HEK293 (cell line): Measurements from ENCODE around the gene CD2BP2.

Experiments
- CTCF ChIA-PET: fragments of 350-600 bp; formaldehyde crosslinking; extraction: SDS; loops from one replicate; lab custom pipeline; 2021; ENCODE audit warnings: antibody characterized with exemption; lab: Yijun Ruan, JAX
- POLR2A ChIA-PET: fragments of 300-600 bp; formaldehyde crosslinking; extraction: SDS; loops from one replicate; lab custom pipeline; 2020; ENCODE audit warnings: antibody characterized with exemption, inconsistent platforms; lab: Yijun Ruan, JAX
- H3K27ac ChIP-seq: fragments of 200-500 bp; sonication (Bioruptor generic); 2 replicates; pipeline ENCODE4 v1.5.1; 2014; ENCODE audit warnings: low read depth, low read length, control low read depth, inconsistent platforms; ENCODE audit errors: extremely low read depth
- H3K36me3 ChIP-seq, 2 experiments: fragments of 200-500 bp in 1 of 2; sonication (Bioruptor generic) in 1 of 2; 1 replicate in 1 of 2; 2 replicates in 1 of 2; pipeline ENCODE4 v1.5.1; 2014 to 2017; ENCODE audit warnings: inconsistent platforms in 2 of 2, low read length in 2 of 2; ENCODE audit not compliant: control insufficient read depth in 2 of 2, insufficient read depth in 1 of 2
- H3K4me1 ChIP-seq: fragments of 200-500 bp; sonication (Bioruptor generic); 2 replicates; pipeline ENCODE4 v1.5.1; 2014; ENCODE audit warnings: mild to moderate bottlenecking, low read length, inconsistent platforms; ENCODE audit not compliant: control insufficient read depth, insufficient read depth
- H3K4me3 ChIP-seq: 2 replicates; pipeline ENCODE4 v1.5.1; 2011; ENCODE audit warnings: low read depth, mild to moderate bottlenecking, control low read depth, low read length, moderate library complexity
- H3K9me3 ChIP-seq: fragments of 200-500 bp; sonication (Bioruptor generic); 2 replicates; pipeline ENCODE4 v1.5.1; 2014; ENCODE audit warnings: low read depth, low read length, inconsistent platforms; ENCODE audit not compliant: control insufficient read depth, insufficient read depth
- EGR2 ChIP-seq: fragments of 450-650 bp; formaldehyde crosslinking; IDR thresholded peaks from 2 replicates; pipeline ENCODE4 v1.5.1; 2016; ENCODE audit warnings: low read depth, missing biosample characterization, missing genetic modification characterization
- GLIS1 ChIP-seq: fragments of 450-650 bp; formaldehyde crosslinking; IDR thresholded peaks from 2 replicates; pipeline ENCODE4 v1.5.1; 2016; ENCODE audit warnings: missing biosample characterization, missing genetic modification characterization
- HOXC10 ChIP-seq: sonication (generic); formaldehyde crosslinking; IDR thresholded peaks from 2 replicates; pipeline ENCODE4 v1.8.1; 2023; ENCODE audit warnings: mild to moderate bottlenecking, missing genetic modification reagents
- IKZF3 ChIP-seq: fragments of 450-650 bp; IDR thresholded peaks from 2 replicates; pipeline ENCODE4 v1.5.0; 2018; ENCODE audit warnings: missing biosample characterization, mild to moderate bottlenecking, missing genetic modification characterization, moderate library complexity
- OSR2 ChIP-seq: fragments of 450-650 bp; formaldehyde crosslinking; IDR thresholded peaks from 2 replicates; pipeline ENCODE4 v1.5.1; 2016; ENCODE audit warnings: missing biosample characterization, missing genetic modification characterization
- PRDM10 ChIP-seq: fragments of 450-650 bp; formaldehyde crosslinking; IDR thresholded peaks from 2 replicates; pipeline ENCODE4 v1.5.1; 2016; ENCODE audit warnings: missing biosample characterization, missing genetic modification characterization
- ZBTB17 ChIP-seq: fragments of 450-650 bp; formaldehyde crosslinking; IDR thresholded peaks from 2 replicates; pipeline ENCODE4 v1.5.1; 2016; ENCODE audit warnings: missing biosample characterization, missing genetic modification characterization
- ZIC2 ChIP-seq: fragments of 450-650 bp; formaldehyde crosslinking; IDR thresholded peaks from 2 replicates; pipeline ENCODE4 v1.5.1; 2016; ENCODE audit warnings: missing biosample characterization, missing genetic modification characterization
- ZNF2 ChIP-seq: fragments of 450-650 bp; formaldehyde crosslinking; IDR thresholded peaks from 2 replicates; pipeline ENCODE4 v1.5.1; 2016; ENCODE audit warnings: missing biosample characterization, missing genetic modification characterization
- ZNF221 ChIP-seq: fragments of 450-650 bp; formaldehyde crosslinking; IDR thresholded peaks from 2 replicates; pipeline ENCODE4 v1.5.1; 2017; ENCODE audit warnings: missing biosample characterization, missing genetic modification characterization, borderline replicate concordance
- ZNF24 ChIP-seq: fragments of 450-650 bp; formaldehyde crosslinking; IDR thresholded peaks from 2 replicates; pipeline ENCODE4 v1.5.1; 2016; ENCODE audit warnings: missing biosample characterization, missing genetic modification characterization
- ZNF324 ChIP-seq: fragments of 450-650 bp; formaldehyde crosslinking; IDR thresholded peaks from 2 replicates; pipeline ENCODE4 v1.5.1; 2016; ENCODE audit warnings: missing biosample characterization, missing genetic modification characterization
- ZNF354C ChIP-seq: fragments of 450-650 bp; formaldehyde crosslinking; IDR thresholded peaks from 2 replicates; pipeline ENCODE4 v1.5.1; 2016; ENCODE audit warnings: missing biosample characterization, missing genetic modification characterization, low read depth, borderline replicate concordance
- ZNF423 ChIP-seq: fragments of 450-650 bp; formaldehyde crosslinking; IDR thresholded peaks from 2 replicates; pipeline ENCODE4 v1.5.1; 2016; ENCODE audit warnings: missing biosample characterization, missing genetic modification characterization
- ZNF555 ChIP-seq: fragments of 450-650 bp; formaldehyde crosslinking; conservative IDR thresholded peaks from 2 replicates; pipeline ENCODE4 v1.5.1; 2017; ENCODE audit warnings: missing biosample characterization, mild to moderate bottlenecking, missing genetic modification characterization, inconsistent platforms
- ZNF629 ChIP-seq: fragments of 450-650 bp; formaldehyde crosslinking; IDR thresholded peaks from 2 replicates; pipeline ENCODE4 v1.5.1; 2017; ENCODE audit warnings: missing biosample characterization, missing genetic modification characterization
- ZNF654 ChIP-seq: fragments of 450-650 bp; formaldehyde crosslinking; IDR thresholded peaks from 2 replicates; pipeline ENCODE4 v1.5.1; 2016; ENCODE audit warnings: low read depth, missing biosample characterization, missing genetic modification characterization
- ZNF677 ChIP-seq: fragments of 450-650 bp; IDR thresholded peaks from 2 replicates; pipeline ENCODE4 v1.5.0; 2018; ENCODE audit warnings: missing biosample characterization, mild to moderate bottlenecking, missing genetic modification characterization, moderate library complexity
- ZNF704 ChIP-seq: fragments of 450-650 bp; formaldehyde crosslinking; IDR thresholded peaks from 2 replicates; pipeline ENCODE4 v1.5.1; 2016; ENCODE audit warnings: missing biosample characterization, missing genetic modification characterization
- ZNF76 ChIP-seq: fragments of 450-650 bp; formaldehyde crosslinking; IDR thresholded peaks from 2 replicates; pipeline ENCODE4; 2016; ENCODE audit warnings: low read depth, missing biosample characterization, missing genetic modification characterization, borderline replicate concordance
- ZNF768 ChIP-seq: fragments of 450-650 bp; formaldehyde crosslinking; IDR thresholded peaks from 2 replicates; pipeline ENCODE4 v1.5.1; 2018; ENCODE audit warnings: missing biosample characterization, mild to moderate bottlenecking, missing genetic modification characterization
- TF ChIP-seq, protein P1 (sequence below): fragments of 450-650 bp; IDR thresholded peaks from 2 replicates; pipeline ENCODE4 v1.5.1; 2018; ENCODE audit warnings: missing biosample characterization, missing genetic modification characterization
- TF ChIP-seq, protein P2 (sequence below): fragments of 450-650 bp; formaldehyde crosslinking; IDR thresholded peaks from 2 replicates; pipeline ENCODE4 v1.5.1; 2016; ENCODE audit warnings: missing biosample characterization, missing genetic modification characterization
- TF ChIP-seq, protein P3 (sequence below): fragments of 450-650 bp; formaldehyde crosslinking; IDR thresholded peaks from 2 replicates; pipeline ENCODE4 v1.5.1; 2016; ENCODE audit warnings: missing biosample characterization, missing genetic modification characterization

The CD2BP2 gene

DNA sequence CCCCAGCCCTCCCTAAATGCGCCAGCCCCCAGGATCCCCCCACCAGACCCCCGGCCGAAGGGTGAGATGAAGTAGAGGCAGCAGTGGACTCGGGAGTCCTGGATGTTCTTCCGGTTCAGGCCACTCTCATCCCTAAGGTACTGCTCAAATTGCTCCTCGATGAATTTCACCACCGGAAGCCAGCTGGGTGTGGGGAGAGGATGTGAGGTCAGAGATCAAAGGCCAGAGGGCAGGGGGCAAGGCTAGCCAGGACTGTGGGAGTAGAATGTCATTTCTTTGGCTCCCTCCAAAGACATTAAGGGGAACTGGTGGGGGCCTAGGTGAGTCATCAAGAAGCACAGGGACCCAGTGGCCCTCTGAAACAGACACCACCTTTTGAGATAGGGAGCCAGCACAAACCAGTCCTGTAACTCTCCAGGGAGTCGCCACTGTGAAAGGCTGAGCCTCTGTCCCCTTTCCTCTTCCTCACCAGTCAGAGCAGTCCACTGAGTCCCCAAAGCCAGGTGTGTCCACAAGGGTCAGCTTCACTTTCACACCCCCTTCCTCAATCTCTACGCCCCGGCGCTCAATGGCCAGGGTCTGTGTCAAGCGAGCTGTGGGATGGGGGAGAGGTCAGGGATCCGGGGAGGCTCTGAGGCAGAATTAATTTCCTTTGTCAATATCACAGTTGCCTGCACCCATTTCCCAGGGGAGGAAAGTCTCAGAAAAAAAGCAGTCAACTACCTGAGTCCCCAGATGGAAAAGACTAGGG is 26.4 kb upstream of the CD2BP2 start:
- Histone ChIP-seq H3K4me1 (no peaks in the 10 kb centered on the region), H3K36me3 (peaks cover 0 to 8% of the 10 kb centered on the region in 2 experiments; a peak in 1 of 3 replicates), H3K27ac (0 out of 2 replicates have a peak overlapping the region, but pooled peaks have one; percentile 7), H3K9me3 (no peaks in the 10 kb centered on the region), H3K4me3 (no peak overlapping the region)
- ChIA-PET POLR2A (interaction anchor here (0.7 to 5.0 kb wide), 3 partner anchors 11 to 21 kb away, joined by 5 to 30 read pairs (median 12); partner anchors contain the start of genes TBC1D10B and ZNF48), CTCF (interaction anchor here (1.8 kb wide), 1 partner anchor 11 kb away, joined by 5 read pairs; the partner anchor contains the start of gene TBC1D10B)
- TF ChIP-seq ZIC2 (tag by site-specific recombination) (0 out of 2 replicates have a peak, but pooled peaks have one; percentile 32), ZNF76 (tag by site-specific recombination) (0 out of 2 replicates have a peak, but pooled peaks have one; percentile 33), ZNF677 (tag by site-specific recombination) (no peak), ZNF324 (tag by site-specific recombination) (no peak), ZNF629 (peak; percentile 50; the same call in 1 of the 2 replicates), ZNF704 (tag by site-specific recombination) (no peak), ZNF354C (tag by site-specific recombination) (no peak), ZNF423 (tag by site-specific recombination) (no peak), OSR2 (tag by site-specific recombination) (peak; percentile 80), IKZF3 (tag by site-specific recombination) (0 out of 2 replicates have a peak, but pooled peaks have one; percentile 9), HOXC10 (CRISPR knock-in tag) (no peak), ZNF654 (tag by site-specific recombination) (no peak), ZNF2 (tag by site-specific recombination) (no peak), PRDM10 (peak; percentile 46; the same call in 1 of the 2 replicates), ZNF24 (tag by site-specific recombination) (peak; percentile 71; the same call in 1 of the 2 replicates), EGR2 (no peak), ZNF768 (tag by site-specific recombination) (no peak), ZNF555 (tag by site-specific recombination) (no peak), ZBTB17 (tag by site-specific recombination) (0 out of 2 replicates have a peak, but pooled peaks have one; percentile 9), ZNF221 (tag by site-specific recombination) (no peak), GLIS1 (tag by site-specific recombination) (peak; percentile 55; the same call in 1 of the 2 replicates)
- TF ChIP-seq, protein P1, sequence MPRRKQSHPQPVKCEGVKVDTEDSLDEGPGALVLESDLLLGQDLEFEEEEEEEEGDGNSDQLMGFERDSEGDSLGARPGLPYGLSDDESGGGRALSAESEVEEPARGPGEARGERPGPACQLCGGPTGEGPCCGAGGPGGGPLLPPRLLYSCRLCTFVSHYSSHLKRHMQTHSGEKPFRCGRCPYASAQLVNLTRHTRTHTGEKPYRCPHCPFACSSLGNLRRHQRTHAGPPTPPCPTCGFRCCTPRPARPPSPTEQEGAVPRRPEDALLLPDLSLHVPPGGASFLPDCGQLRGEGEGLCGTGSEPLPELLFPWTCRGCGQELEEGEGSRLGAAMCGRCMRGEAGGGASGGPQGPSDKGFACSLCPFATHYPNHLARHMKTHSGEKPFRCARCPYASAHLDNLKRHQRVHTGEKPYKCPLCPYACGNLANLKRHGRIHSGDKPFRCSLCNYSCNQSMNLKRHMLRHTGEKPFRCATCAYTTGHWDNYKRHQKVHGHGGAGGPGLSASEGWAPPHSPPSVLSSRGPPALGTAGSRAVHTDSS (tag by site-specific recombination) = no peak
- TF ChIP-seq, protein P2, sequence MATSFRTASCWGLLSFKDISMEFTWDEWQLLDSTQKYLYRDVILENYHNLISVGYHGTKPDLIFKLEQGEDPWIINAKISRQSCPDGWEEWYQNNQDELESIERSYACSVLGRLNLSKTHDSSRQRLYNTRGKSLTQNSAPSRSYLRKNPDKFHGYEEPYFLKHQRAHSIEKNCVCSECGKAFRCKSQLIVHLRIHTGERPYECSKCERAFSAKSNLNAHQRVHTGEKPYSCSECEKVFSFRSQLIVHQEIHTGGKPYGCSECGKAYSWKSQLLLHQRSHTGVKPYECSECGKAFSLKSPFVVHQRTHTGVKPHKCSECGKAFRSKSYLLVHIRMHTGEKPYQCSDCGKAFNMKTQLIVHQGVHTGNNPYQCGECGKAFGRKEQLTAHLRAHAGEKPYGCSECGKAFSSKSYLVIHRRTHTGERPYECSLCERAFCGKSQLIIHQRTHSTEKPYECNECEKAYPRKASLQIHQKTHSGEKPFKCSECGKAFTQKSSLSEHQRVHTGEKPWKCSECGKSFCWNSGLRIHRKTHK (tag by site-specific recombination) = 0 out of 2 replicates have a peak, but pooled peaks have one; percentile 7
- TF ChIP-seq, protein P3, sequence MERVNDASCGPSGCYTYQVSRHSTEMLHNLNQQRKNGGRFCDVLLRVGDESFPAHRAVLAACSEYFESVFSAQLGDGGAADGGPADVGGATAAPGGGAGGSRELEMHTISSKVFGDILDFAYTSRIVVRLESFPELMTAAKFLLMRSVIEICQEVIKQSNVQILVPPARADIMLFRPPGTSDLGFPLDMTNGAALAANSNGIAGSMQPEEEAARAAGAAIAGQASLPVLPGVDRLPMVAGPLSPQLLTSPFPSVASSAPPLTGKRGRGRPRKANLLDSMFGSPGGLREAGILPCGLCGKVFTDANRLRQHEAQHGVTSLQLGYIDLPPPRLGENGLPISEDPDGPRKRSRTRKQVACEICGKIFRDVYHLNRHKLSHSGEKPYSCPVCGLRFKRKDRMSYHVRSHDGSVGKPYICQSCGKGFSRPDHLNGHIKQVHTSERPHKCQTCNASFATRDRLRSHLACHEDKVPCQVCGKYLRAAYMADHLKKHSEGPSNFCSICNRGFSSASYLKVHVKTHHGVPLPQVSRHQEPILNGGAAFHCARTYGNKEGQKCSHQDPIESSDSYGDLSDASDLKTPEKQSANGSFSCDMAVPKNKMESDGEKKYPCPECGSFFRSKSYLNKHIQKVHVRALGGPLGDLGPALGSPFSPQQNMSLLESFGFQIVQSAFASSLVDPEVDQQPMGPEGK (tag by site-specific recombination) = peak; percentile 85
